ENCODE data around the gene ICAM5.
"Not testable (repeated sequence)": the region's sequence is repeated elsewhere in the genome, so short reads cannot be mapped to it uniquely, and the experiment has no call there.

Gene ICAM5

DNA sequence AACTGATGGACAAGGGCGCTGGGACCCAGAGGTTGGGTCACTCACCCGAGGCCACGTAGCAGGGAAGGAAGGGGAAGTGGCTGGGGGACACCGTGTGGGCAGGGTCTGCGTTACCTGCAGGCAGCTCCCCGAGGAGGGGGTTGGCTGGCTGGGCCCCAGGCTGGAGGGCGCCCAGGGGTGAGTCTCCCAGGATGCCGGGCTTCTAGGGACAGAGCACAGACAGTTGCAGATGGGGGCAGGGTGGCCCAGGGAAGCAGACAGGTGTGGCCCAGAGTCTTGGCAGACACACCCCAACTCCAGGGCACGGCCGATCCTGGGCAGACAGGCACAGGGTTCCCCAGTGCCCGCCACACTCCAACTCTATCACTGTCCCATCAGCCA, 31.7 kb downstream of the ICAM5 start:
- no peak for DNase-seq

DNA sequence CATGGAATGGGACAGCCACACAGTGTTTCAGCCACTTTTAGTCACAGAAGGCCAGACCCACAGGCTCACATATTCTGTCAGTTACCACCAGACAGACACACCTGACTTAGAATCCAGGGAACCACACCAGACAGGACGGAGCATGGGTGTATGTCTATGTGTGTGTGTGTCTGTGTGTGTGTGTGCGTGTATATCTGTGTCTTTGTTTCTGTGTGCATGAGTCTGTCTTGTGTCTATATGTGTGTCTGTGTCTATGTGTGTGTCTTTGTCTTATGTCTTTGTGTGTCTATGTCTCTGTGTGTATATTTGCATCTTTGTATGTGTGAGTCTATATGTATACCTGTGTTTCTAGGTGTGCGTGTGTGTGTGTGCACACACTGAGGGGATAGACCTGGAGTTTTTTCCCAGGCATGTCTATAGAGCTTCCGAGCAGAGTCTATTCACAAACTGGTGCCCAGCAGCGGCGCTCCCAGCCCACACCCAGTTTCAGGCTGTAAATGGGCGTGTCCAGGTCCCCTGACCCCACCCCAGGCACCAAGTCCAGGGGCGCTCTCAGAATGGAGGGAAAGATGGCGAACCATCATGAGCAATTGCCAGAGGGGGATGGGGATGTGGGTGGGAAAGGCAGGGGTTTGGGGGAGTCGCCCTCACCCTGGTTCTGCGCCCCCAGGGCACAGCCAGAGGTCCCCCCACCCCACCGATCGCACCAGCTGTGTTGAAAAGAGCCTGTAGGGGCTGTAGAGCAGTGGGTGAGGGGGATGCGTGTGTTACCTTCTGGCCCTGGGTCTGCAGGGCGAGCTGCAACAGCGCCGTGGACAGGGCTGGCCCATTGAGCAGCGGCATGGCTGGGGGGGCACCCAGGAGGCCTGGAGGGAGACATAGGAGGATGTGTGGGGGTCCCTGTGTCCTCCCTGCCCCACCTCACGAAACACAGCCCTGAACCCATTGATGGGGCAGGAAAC, 32.4 kb downstream of the ICAM5 start:
- DNase-seq: no peak

DNA sequence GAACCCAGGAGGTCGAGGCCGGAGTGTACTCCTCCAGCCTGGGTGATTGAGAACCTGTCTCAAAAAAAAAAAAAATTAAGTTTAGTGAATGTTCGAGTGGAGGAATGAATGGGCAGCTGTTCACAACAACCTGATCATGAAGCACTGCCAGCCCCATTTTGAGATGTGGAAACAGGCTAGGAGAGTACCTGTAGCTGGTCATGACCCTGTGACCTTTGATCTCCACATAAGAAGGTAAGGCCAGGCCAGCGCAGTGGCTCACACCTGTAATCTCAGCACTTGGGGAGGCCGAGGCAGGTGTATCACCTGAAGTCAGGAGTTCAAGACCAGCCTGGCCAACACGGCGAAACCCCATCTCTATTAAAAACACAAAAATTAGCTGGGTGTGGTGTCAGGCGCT, 36.0 kb downstream of the ICAM5 start:
- DNase-seq: no peak

DNA sequence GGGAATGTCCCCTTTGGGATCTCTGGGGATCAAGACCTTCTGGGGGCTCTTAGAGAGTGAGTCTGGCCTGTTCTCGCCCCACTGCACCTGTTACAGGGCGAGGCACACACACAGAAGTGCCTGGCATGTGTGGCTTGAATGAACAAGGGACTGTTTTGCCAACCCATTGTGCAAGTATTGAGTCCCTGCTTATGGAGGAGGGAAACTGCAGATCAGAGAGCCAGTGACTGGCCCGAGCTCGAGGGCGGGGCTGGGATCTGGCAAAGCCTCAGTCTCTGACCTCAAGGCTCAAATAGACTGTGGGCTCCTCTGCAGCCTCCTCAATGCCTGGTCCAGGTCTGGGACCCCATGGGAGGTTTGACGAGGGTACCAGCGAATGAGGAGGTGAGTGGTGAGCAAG, 38.0 kb downstream of the ICAM5 start:
- no peak for DNase-seq

DNA sequence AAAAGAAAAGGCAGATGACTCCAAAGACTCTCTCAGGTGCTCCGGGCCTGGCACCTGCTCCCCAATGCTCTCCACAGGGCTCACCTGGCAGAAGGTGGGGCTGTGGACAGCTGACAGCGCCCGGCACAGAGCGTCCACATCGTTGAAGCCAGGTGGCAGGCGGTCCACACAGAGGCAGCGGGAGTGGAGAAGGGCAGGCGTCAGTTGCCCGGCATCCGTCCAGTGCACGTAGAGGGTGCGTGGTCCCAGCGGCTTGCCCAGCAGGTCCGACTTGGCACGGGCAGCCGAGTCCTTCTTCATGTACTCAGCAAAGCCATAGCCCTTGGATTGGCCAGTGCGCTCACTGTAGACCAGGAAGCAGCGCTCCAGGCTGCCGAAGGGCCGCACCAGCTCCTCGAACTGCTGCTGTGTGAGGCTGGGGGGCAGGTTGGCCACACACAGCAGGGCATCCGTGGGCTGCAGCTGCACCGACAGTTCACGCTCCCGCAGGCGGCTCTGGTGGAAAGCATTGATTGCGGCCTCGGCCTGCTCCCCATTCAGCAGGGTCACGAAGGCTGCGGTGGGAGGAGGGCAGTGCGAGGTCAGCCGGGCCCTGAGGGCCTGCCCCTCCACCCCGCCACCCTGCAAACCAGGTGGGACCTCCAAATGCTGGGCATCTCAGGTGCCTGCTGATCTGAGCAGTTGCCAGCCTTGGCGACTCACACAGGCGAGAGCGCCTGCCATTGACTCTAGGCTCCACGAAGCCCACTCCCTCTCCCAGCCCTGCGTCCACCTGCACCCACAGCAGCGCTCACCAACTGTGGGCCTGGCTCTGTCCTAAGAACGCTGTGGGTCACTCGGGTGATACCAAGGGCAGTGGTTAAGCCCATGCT, 39.0 kb downstream of the ICAM5 start:
- DNase-seq: no peak

DNA sequence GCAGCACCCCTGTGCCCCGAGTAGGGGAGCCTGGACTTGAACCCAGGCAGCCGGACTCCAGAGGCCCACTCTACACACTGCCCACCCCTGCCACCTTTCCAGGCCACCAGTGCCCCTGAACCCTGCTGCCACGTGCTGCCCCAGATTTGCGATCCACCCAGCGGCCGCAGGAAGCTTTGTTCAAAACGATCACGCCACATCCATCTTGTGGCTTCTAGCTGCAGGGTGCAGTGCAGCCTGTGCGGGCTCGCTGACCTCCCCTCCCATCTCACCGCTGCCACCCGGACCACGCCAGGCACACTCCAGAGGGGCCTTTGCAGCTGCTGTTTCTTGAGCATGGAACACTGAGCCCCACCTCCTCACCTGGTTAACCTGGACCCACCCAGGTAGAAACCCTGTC, 39.8 kb downstream of the ICAM5 start:
- no peak for DNase-seq

DNA sequence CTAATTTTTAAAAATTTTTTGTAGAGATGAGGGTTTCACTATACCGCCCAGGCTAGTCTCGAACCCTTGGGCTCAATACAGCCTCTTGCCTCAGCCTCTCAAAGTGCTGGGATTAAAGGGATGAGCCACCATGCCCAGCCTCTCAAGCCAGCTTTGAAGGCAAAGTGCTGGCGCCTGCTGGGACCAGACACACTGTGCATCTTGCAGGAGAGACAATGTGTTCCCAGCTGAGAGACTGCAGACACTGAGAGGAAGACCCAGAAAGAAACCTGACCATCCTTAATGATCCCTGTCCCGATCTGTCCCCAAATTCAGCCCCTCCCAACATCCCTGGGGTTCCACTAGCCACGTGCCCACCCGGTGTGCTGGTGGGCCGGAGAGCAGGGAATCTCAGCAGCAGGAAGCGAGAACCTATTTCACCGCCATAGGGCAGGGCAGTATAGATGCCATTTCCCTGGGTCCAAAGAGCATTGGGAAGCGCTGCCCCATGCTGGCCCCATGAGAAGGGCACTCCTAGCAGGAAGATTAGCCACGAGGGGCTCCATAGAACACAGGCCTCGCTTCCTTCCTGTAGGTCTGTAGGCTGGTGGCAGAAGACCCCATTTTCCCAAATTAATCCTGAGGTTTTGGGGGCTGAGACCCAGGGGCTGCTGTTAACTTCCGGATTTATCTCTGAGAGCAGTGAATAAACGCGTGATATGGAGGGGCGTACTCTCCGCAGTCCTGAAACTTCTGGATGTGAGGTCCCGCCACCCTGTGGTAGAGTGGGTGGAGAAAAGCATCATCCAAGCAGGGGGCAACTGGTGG, 42.6 kb downstream of the ICAM5 start:
- no peak for DNase-seq

DNA sequence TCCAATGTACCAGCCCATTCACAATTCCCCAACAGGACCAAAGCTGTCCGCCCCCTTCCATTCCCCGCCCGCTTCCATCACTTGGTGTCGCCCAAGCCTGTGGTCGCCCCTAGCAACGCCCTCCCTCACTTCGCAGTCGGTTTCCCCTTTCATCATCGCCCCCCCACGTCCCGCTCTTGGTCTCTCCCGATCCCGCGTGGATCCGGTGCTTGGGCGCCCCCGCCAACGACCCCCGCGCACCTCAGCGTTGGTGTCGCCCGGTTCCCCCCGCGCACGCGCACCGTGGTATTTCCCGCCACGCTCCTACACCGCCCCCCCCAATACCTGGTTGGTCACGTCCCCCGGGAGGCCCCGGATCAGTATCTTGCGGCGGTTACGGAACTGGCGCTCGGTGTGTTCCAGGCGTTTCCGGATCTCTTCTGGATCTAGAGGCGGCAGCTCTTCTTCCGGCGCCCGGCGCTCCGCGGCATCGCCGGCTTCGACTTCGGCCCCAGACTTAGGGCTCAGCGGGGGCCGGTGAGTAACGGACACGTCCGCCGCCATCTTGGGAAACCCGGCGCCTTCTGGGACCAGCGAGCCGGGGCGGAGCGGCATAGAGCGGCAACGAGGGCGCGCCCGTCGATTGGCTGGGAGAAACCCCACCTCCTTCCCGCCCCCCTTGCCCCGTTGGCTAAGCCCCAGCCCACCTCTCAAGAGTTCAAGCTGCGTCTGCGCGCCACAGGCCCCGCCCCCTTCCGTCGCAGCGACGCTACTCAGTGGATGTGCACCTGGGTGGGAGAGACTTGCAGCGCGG, 43.4 kb downstream of the ICAM5 start, which contains the start of gene RAVER1:
Gene RAVER1 (minus strand): TSS at position 565 of the 793 bp plus-strand sequence. CDS start 22 bp downstream, at position 543.
- peak; percentile 97 to 98 for DNase-seq

DNA sequence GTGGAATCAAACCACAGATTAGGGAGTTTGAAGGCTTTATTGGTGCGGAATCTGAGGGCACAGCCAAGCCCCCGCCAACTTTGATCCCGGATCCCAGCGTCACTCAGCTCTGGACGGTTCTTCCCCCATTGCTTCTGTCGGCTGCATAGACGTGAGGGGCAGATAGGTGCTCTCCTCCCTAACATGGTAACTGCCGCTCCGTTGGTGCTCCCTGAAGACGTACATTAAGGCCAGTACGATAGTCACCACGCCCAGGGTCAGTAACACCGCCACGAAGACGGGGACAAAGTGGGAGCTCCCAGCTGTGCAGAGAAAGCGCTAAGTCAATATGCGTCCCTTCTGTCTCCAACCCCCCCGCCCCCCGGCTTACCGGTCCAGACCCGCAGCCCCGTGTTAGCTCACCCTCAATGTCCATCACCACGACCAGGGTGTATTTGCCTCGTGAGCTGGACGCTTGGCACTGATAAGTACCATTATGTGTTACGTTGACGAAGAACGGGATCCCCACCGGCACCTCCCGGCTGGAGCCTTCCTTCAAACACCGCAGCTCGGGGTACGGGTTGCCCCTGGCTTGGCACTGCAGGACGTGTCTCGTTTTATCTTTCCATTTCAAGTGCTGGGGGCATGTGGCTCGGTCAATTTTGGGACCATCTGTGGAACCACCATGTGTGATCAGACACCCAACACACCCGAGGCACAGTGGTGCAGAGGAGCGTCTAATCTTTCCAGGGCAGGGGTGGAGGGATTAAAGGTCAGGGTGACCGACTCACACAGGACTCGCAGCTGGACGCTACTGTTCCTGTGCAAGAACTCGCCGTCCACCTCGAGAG, 44.2 kb downstream of the ICAM5 start:
- no peak for DNase-seq

DNA sequence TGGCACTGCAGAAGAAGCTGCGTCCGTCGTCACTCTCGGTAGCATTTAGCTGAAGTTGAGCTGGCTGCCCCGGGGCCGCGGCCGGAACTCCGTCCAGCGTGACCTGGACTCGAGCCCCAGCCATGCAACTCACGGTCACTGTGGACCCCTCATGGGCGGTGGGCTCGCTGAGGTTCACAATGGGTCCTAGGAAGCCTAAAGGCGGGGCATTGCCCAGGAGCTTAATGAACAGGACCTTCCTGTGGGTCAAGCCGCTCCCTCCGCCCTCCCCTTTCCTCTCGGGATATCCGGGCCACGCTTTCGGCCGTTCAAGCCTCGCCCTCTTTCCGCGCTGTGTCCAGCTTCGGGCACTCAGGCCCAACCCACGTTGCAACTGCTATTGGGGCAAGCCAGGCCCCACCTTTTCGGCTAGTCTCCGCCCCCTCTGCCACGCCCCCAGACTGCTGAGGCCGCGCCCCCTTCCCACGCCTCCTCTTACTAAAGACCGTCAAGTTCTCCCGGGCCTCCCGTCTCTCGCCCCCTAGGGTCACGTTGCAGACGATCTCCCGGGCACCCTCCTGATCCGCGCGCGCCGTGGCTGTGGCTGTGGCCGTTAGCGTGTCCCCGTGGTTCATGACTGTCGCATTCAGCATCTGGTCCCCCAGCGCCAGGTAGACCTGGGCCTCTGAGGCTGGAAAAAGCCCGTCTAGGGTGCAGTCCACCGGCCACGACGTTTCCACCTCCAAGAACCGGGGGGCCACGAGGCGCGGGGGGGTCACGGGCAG, 45.0 kb downstream of the ICAM5 start:
- no peak for DNase-seq

DNA sequence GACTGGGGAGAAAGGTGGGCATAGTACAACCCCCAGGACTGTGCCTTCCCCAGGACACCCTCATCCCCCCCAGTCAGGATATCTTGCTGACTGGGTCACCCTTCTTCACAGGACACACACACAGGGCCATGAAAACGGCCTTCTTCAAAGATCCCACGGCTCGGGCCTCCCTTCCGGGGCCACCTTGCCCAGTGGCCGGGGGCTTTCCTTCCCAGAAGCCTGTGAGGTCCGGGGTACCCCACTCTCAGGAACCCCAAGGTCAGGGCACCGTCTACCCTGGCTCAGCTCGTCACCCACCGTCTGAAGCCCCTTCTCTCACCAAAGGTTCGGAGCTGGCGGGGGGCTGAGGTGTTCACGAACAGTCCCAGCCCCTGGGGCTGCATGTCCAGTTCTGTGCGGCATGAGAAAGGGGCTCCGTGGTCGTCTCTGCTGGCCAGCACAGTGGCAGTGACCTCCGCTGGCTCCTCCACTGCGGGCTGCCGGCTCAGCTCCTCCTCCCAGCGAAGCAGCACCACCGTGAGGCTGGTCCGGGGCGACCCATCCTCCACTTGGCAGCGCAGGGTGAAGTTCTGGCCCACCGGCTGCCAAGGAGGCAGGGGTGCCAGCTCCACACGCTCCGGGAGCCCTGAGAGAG, 45.7 kb downstream of the ICAM5 start:
- no peak for DNase-seq

DNA sequence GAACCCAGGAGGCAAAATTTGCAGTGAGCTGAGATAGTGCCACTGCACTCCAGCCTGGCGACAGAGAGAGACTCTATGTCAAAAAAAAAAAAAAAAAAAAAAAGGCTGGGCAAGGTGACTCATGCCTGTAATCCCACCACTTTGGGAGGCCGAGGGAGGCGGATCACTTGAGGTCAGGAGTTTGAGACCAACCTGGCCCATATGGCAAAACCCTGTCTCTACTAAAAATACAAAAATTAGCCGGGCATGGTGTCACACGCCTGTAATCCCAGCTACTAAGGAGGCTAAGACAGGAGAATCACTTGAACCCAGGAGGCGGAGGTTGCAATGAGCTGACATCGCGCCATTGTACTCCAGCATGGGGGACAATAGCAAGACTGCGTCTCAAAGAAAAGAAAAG, 47.0 kb downstream of the ICAM5 start:
- not testable (repeated sequence) for DNase-seq

DNA sequence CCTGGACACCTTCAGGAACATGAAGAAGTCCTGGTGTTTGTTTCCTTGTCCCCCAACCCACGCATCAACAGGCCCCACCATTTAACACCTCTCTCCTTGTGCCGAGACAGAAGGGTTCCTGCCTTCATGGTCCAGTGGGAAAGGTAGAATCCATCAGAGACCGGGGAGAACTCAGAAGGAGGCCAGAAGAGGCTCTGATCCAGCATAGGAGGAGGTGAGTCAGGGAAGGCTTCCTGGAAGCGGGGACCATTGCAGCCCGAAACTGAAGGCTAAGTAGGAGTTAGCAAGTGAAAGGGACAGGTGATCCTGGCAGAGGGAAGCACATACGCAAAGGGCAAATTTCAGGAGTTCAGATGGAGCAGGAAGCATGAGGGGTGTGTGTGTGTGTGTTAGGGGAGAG, 49.2 kb downstream of the ICAM5 start:
- no peak for DNase-seq

DNA sequence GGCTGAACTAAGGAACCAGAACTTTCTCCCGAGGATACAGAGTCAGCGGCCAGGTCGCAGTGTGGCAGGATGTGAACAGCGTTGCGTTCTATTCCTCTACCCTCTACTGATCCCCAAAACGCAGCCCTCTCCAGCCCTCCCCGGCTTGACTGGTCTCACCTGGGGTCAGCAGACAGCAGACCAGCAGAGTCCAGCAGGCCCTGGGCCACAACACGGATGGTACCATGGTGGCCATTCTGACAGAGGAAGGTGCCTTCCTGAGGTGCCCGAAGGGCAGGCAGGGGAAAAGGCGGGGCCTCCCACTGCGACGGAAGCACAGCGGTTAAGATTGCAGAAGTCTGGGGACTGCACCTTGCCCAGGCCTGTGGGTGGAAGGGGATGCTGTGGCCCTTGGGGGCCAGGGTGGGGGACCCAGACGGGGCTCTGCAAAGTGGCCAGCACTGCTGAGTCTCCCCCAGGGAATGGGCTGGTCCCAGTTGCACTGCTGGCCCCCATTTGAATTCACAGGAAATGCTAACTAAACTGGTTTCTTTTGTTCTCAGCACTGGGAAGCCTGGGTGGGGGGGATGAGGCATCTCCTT, 49.7 kb downstream of the ICAM5 start, which contains the start of gene ICAM3:
Gene ICAM3 (minus strand): TSS at position 245 of the 581 bp plus-strand sequence. CDS start 10 bp downstream, at position 235.
- peak; percentile 35 to 40 for DNase-seq

DNA sequence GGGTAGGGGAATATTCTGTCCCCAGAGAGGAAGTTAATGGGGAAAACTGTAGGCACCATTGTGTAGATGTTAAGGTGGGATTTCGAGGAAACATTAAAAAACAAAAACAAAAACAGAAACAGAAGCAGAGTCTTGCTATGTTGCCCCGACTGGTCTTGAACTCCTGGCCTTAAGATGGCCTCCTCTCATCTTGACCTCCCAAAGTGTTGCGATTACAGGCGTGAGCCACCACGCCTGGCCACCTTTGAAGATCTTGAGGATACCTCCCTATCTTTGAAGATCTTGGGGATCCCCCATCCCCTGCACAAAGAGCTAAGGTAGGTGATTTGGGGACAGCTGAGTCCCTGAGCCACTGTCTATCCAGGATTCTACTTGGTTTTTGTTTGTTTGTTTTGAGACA, 50.2 kb downstream of the ICAM5 start:
- DNase-seq: no peak

DNA sequence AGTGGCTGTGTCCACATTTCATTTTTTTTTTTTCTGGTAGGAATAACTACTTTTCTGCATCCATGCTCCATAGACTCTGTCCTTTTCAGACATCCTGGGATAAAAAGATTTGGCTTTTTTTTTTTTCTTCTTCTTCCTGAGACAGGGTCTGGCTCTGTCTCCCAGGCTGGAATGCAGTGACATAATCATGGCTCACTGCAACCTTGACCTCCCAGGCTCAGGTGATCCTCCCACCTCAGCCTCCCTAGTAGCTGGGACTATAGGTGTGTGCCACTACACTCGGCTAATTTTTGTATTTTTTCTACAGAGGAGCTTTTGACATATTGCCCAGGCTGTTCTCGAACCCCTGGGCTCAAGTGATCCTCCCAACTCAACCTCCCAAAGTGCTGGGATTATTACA, 53.7 kb downstream of the ICAM5 start:
- DNase-seq: no peak

DNA sequence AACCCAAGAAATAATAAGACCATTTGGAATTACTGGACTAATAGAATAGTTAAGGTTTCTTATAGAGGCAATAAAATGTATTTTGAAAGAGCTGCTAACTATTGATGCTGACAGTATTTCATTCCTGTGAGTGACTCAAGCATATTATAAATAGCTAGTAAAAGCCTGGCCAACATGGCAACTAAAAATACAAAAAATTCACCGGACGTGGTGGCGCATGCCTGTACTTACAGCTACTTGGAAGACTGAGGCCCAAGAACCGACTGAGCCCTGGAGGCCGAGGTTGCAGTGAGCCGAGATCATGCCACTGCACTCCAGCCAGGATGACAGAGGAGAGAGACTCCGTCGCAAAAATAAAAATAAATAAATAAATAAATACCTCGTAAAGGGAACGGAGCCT, 55.0 kb downstream of the ICAM5 start:
- no peak for DNase-seq
